Endothelial cell of umbilical vein (primary cell): ENCODE data around the gene AGXT. TPM values are rescaled to one million over a fixed set of nuclear protein-coding genes. Genes with fewer than 3 reads are reported as not detected.

Experiments used
- BruUV-seq: library from RNA; stranded (reverse); fragments of 400-500 nt; replicated peaks from 2 replicates; lab custom pipeline; 2021; lab: Mats Ljungman, UMichigan
- CTCF ChIA-PET: fragments of 300-600, 350-600 bp; sonication (Branson Sonifier 250); formaldehyde crosslinking; loops from one replicate; lab custom pipeline; 2021; ENCODE audit warnings: antibody characterized with exemption, inconsistent platforms; lab: Charles Lee
- POLR2A ChIA-PET: fragments of 300-600, 350-600 bp; sonication (Branson Sonifier 250); formaldehyde crosslinking; loops from one replicate; lab custom pipeline; 2021; ENCODE audit warnings: antibody characterized with exemption, inconsistent platforms; lab: Charles Lee
- DNase-seq: peaks from one replicate; pipeline ENCODE4 v3.0.0-alpha.2; 2011; ENCODE audit warnings: low read depth, low spot score
- FAIRE-seq: peaks from 2 replicates; lab custom pipeline; 2011; peaks lifted over from hg19 to GRCh38; lab: Jason Lieb, UNC
- H2AFZ ChIP-seq: 2 replicates; pipeline ENCODE4 v1.6.0; 2012; ENCODE audit warnings: low read depth, low read length, control low read depth, inconsistent platforms
- H3K27ac ChIP-seq: 2 replicates; pipeline ENCODE4 v1.5.1; 2011; ENCODE audit warnings: low read depth, mild to moderate bottlenecking, control low read depth, low read length, moderate library complexity; ENCODE audit not compliant: insufficient read depth
- H3K27me3 ChIP-seq, 2 experiments: 2 replicates each; pipeline versions ENCODE4 v1.6.0 to v1.6.1; 2011; ENCODE audit warnings: low read length in 2 of 2, mixed read lengths in 1 of 2; ENCODE audit not compliant: control insufficient read depth in 2 of 2, insufficient read depth in 2 of 2
- H3K36me3 ChIP-seq, 2 experiments: 2 replicates in 1 of 2; 3 replicates in 1 of 2; pipeline ENCODE4 v1.5.1; 2011; ENCODE audit warnings: low read length in 2 of 2, mild to moderate bottlenecking in 1 of 2, moderate library complexity in 1 of 2; ENCODE audit not compliant: control insufficient read depth in 2 of 2, insufficient read depth in 2 of 2; ENCODE audit errors: extremely low read depth in 1 of 2
- H3K4me1 ChIP-seq: 3 replicates; pipeline ENCODE4 v1.5.1; 2011; ENCODE audit warnings: mild to moderate bottlenecking, low read length; ENCODE audit not compliant: control insufficient read depth, insufficient read depth; ENCODE audit errors: extremely low read depth
- H3K4me2 ChIP-seq: 2 replicates; pipeline ENCODE4 v1.6.1; 2011; ENCODE audit warnings: low read length, control low read depth, mixed read lengths; ENCODE audit not compliant: insufficient read depth
- H3K4me3 ChIP-seq, 3 experiments: fragments of 200-600 bp in 1 of 3; sonication (generic), shearing (Covaris generic) in 1 of 3; replicated peaks in 1 of 3; 2 replicates each; pipeline ENCODE4 v1.5.1; 2011 to 2016; ENCODE audit warnings: control low read depth in 3 of 3, low read length in 3 of 3, mild to moderate bottlenecking in 2 of 3, inconsistent platforms in 1 of 3, low read depth in 1 of 3, moderate library complexity in 1 of 3; ENCODE audit not compliant: insufficient read depth in 1 of 3
- H3K79me2 ChIP-seq: 2 replicates; pipeline ENCODE4 v1.6.0; 2012; ENCODE audit warnings: low read length, inconsistent platforms; ENCODE audit not compliant: control insufficient read depth, insufficient read depth
- H3K9ac ChIP-seq: replicated peaks from 2 replicates; pipeline ENCODE3; 2011; ENCODE audit warnings: low read length, control low read depth; ENCODE audit not compliant: insufficient read depth; ENCODE audit errors: extremely low read depth
- H3K9me1 ChIP-seq: replicated peaks from 3 replicates; pipeline ENCODE4 v1.6.0; 2011; ENCODE audit warnings: mild to moderate bottlenecking, low read length; ENCODE audit not compliant: control insufficient read depth, insufficient read depth; ENCODE audit errors: extremely low read depth
- H3K9me3 ChIP-seq: replicated peaks from 2 replicates; pipeline ENCODE4 v1.5.1; 2012; ENCODE audit warnings: low read length, inconsistent platforms; ENCODE audit not compliant: control insufficient read depth, insufficient read depth
- H4K20me1 ChIP-seq: replicated peaks from 2 replicates; pipeline ENCODE3; 2011; ENCODE audit warnings: mild to moderate bottlenecking, low read length; ENCODE audit not compliant: control insufficient read depth, insufficient read depth; ENCODE audit errors: extremely low read depth
- EZH2 ChIP-seq: IDR thresholded peaks from 2 replicates; pipeline ENCODE4 v1.6.1; 2012; ENCODE audit warnings: borderline replicate concordance, low read depth, mild to moderate bottlenecking, moderate library complexity, low read length, inconsistent platforms; ENCODE audit not compliant: severe bottlenecking
- JUN ChIP-seq: IDR thresholded peaks from 2 replicates; pipeline ENCODE4 v1.6.1; 2011; ENCODE audit warnings: borderline replicate concordance, low read depth; ENCODE audit not compliant: insufficient read length, insufficient read depth
- MYC ChIP-seq: IDR thresholded peaks from one replicate; pipeline ENCODE4 v1.6.1; 2011; ENCODE audit warnings: mild to moderate bottlenecking, low read depth, low read length
- POLR2AphosphoS5 ChIP-seq: IDR thresholded peaks from 2 replicates; pipeline ENCODE4 v1.6.1; 2012; ENCODE audit warnings: low read depth, mild to moderate bottlenecking, control low read depth, low read length, moderate library complexity; ENCODE audit not compliant: insufficient read depth
- dilution Hi-C: fragments of 300-500 bp; cut with MboI; formaldehyde crosslinking; loops from one replicate; pipeline ENCODE4 v1.15.0; 2019; ENCODE audit warnings: low sequenced_read_pairs; ENCODE audit not compliant: extremely low pct_ligation_motif_present
- intact Hi-C: fragments of 100-400 bp; cut with micrococcal nuclease; formaldehyde crosslinking; loops from one replicate; pipeline ENCODE4 v1.10.0; 2022
- polyA plus RNA-seq, 4 experiments: library from polyadenylated mRNA; depleted of rRNA in 3 of 4; stranded (reverse) in 3 of 4; unstranded in 1 of 4; fragments of >200 nt; gene quantifications; 2 replicates each; pipeline versions ENCODE4 v1.2.1 to v1.2.3, GENCODE V29; 2011 to 2012; ENCODE audit warnings: missing spikeins in 1 of 4
- total RNA-seq: library from RNA; stranded (reverse); gene quantifications from 2 replicates; pipeline ENCODE4 v1.2.3, GENCODE V29; 2021
- TF ChIP-seq, protein P1 (sequence below), 2 donors: IDR thresholded peaks; 1 replicate in 1 of 2; 2 replicates in 1 of 2; pipeline ENCODE4 v1.5.1; 2011; ENCODE audit warnings: low read length in 2 of 2, mild to moderate bottlenecking in 2 of 2, moderate library complexity in 2 of 2, control low read depth in 1 of 2, inconsistent platforms in 1 of 2, low read depth in 1 of 2; ENCODE audit not compliant: insufficient read depth in 1 of 2; ENCODE audit errors: extremely low read depth in 1 of 2
- TF ChIP-seq, protein P2 (sequence below): IDR thresholded peaks from 2 replicates; pipeline ENCODE4 v1.6.1; 2011; ENCODE audit not compliant: insufficient read depth, insufficient read length

The AGXT gene
- total and polyA plus RNA-seq, 2 donors (not counting 3 experiments of a cell fraction or from before 2014, with no cell fraction given) = not detected

DNA sequence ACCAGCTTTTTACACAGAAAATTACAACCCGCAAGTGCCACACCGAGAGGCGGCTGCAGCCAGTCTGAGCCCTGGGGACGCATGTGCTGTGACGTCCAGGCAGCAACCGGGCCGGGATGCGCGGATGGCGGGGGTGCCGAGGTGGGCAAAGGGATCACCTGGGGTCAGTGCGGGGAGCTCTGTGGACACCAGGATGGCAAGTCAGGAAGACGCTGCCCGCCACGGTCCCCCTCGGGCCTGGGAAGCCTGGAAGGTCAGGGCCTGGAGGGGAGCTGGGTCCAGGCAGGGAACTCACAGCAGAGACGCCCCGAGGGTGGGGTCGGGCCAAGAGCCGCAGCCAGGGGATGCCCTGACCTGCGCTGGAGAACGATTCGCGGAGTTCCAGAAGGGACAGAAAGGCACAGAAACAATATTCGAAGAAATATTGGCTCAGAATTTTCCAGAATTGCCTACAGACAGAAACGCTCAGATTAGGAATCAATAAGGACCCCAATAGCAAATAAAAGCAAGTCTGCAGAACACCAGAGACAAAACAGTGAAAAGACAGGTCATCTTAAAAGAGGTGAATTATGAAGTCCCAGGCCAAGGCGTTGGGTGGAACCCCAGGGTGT lies 36.9 kb upstream of the AGXT start:
- BruUV-seq = no TSS peak
- intact Hi-C loops = loop anchor here (1.0 to 5.0 kb wide), 3 partner anchors 7 to 394 kb away; partner anchors contain the start of genes DUSP28 and GPC1
- peak overlapping the region; percentile 59 for H2AFZ ChIP-seq

More for the DNA sequence above, 36.9 kb upstream of the AGXT start:
- H3K27me3 ChIP-seq = peaks cover 11 to 20% of the 10 kb centered on the region in 2 experiments
- CTCF ChIA-PET = no interaction called here
- H3K36me3 ChIP-seq = no peaks in the 10 kb centered on the region
- DNase-seq (no peak), FAIRE-seq (no peak)
- H3K4me3 ChIP-seq = no peak overlapping the region
- no peaks in the 10 kb centered on the region for H3K79me2 ChIP-seq
- H3K27ac ChIP-seq = no peak overlapping the region
- POLR2A ChIA-PET = no interaction called here
- dilution Hi-C loops = no loop called here
- H3K4me1 ChIP-seq = peaks cover 5% of the 10 kb centered on the region
- no peaks in the 10 kb centered on the region for H4K20me1 ChIP-seq
- no peaks in the 10 kb centered on the region for H3K9me3 ChIP-seq
- TF ChIP-seq JUN = no peak
- TF ChIP-seq, protein P1, sequence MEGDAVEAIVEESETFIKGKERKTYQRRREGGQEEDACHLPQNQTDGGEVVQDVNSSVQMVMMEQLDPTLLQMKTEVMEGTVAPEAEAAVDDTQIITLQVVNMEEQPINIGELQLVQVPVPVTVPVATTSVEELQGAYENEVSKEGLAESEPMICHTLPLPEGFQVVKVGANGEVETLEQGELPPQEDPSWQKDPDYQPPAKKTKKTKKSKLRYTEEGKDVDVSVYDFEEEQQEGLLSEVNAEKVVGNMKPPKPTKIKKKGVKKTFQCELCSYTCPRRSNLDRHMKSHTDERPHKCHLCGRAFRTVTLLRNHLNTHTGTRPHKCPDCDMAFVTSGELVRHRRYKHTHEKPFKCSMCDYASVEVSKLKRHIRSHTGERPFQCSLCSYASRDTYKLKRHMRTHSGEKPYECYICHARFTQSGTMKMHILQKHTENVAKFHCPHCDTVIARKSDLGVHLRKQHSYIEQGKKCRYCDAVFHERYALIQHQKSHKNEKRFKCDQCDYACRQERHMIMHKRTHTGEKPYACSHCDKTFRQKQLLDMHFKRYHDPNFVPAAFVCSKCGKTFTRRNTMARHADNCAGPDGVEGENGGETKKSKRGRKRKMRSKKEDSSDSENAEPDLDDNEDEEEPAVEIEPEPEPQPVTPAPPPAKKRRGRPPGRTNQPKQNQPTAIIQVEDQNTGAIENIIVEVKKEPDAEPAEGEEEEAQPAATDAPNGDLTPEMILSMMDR (IDR thresholded peaks at IDR 0.05; ENCODE audit: extremely low read depth in 1 of 2, insufficient read depth in 1 of 2, low read depth in 1 of 2, low read length in 2 of 2) = no peak
- TF ChIP-seq, protein P2, sequence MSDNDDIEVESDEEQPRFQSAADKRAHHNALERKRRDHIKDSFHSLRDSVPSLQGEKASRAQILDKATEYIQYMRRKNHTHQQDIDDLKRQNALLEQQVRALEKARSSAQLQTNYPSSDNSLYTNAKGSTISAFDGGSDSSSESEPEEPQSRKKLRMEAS = no peak
- no peak for TF ChIP-seq EZH2
- TF ChIP-seq POLR2AphosphoS5 = no peak
- TF ChIP-seq MYC = no peak
- H3K9me1 ChIP-seq = no peaks in the 10 kb centered on the region
- no peak overlapping the region for H3K9ac ChIP-seq
- H3K4me2 ChIP-seq = peak overlapping the region; percentile 58
